ENCODE data around the gene CTXND1.

The CTXND1 gene

GRCh38 chr15:80270472-80270871, 18.5 kb upstream of the CTXND1 start:
- Histone ChIP-seq H3K9me3 (ENCODE audit: control insufficient read depth, insufficient read depth, low read length) (no peaks in the 10 kb centered on the region), H3K4me1 (ENCODE audit: insufficient read depth, low read length) (no peaks in the 10 kb centered on the region), H3K9ac (ENCODE audit: low read depth, low read length) (no peak overlapping the region), H3K36me3 (ENCODE audit: insufficient read depth, low read length) (no peaks in the 10 kb centered on the region)

GRCh38 chr15:80268101-80268500, 16.1 kb upstream of the CTXND1 start:
- Histone ChIP-seq H3K4me1 (ENCODE audit: insufficient read depth, low read length) (no peaks in the 10 kb centered on the region), H3K9ac (ENCODE audit: low read depth, low read length) (no peak overlapping the region), H3K9me3 (ENCODE audit: control insufficient read depth, insufficient read depth, low read length) (no peaks in the 10 kb centered on the region), H3K36me3 (ENCODE audit: insufficient read depth, low read length) (no peaks in the 10 kb centered on the region)

- no peaks in the 10 kb centered on the region for H3K36me3 ChIP-seq (ENCODE audit: insufficient read depth, low read length)
- no peaks in the 10 kb centered on the region for H3K9me3 ChIP-seq (ENCODE audit: control insufficient read depth, insufficient read depth, low read length)
- H3K4me1 ChIP-seq (ENCODE audit: insufficient read depth, low read length) = no peaks in the 10 kb centered on the region
- no peak overlapping the region for H3K9ac ChIP-seq (ENCODE audit: low read depth, low read length)
These were observed 15.6 kb upstream of the CTXND1 start for GRCh38 chr15:80267658-80268057.

- Histone ChIP-seq H3K36me3 (ENCODE audit: insufficient read depth, low read length) (no peaks in the 10 kb centered on the region), H3K9me3 (ENCODE audit: control insufficient read depth, insufficient read depth, low read length) (no peaks in the 10 kb centered on the region), H3K9ac (ENCODE audit: low read depth, low read length) (no peak overlapping the region), H3K4me1 (ENCODE audit: insufficient read depth, low read length) (no peaks in the 10 kb centered on the region)
These were observed 14.7 kb upstream of the CTXND1 start for GRCh38 chr15:80266745-80267144.

GRCh38 chr15:80266113-80266512, 14.1 kb upstream of the CTXND1 start:
- H3K9me3 ChIP-seq (ENCODE audit: control insufficient read depth, insufficient read depth, low read length) = no peaks in the 10 kb centered on the region
- no peaks in the 10 kb centered on the region for H3K36me3 ChIP-seq (ENCODE audit: insufficient read depth, low read length)
- H3K9ac ChIP-seq (ENCODE audit: low read depth, low read length) = no peak overlapping the region
- no peaks in the 10 kb centered on the region for H3K4me1 ChIP-seq (ENCODE audit: insufficient read depth, low read length)

- no peaks in the 10 kb centered on the region for H3K4me1 ChIP-seq (ENCODE audit: insufficient read depth, low read length)
- H3K9me3 ChIP-seq (ENCODE audit: control insufficient read depth, insufficient read depth, low read length) = no peaks in the 10 kb centered on the region
- no peaks in the 10 kb centered on the region for H3K36me3 ChIP-seq (ENCODE audit: insufficient read depth, low read length)
- H3K9ac ChIP-seq (ENCODE audit: low read depth, low read length) = no peak overlapping the region
These were observed 13.0 kb upstream of the CTXND1 start for GRCh38 chr15:80265021-80265420.

- no peaks in the 10 kb centered on the region for H3K9me3 ChIP-seq (ENCODE audit: control insufficient read depth, insufficient read depth, low read length)
- H3K4me1 ChIP-seq (ENCODE audit: insufficient read depth, low read length) = no peaks in the 10 kb centered on the region
- no peak overlapping the region for H3K9ac ChIP-seq (ENCODE audit: low read depth, low read length)
- H3K36me3 ChIP-seq (ENCODE audit: insufficient read depth, low read length) = no peaks in the 10 kb centered on the region
These were observed 12.0 kb upstream of the CTXND1 start for GRCh38 chr15:80264031-80264430.

GRCh38 chr15:80260551-80260950, 8.5 kb upstream of the CTXND1 start:
- Histone ChIP-seq H3K36me3 (ENCODE audit: insufficient read depth, low read length) (no peaks in the 10 kb centered on the region), H3K4me1 (ENCODE audit: insufficient read depth, low read length) (no peaks in the 10 kb centered on the region), H3K9ac (ENCODE audit: low read depth, low read length) (no peak overlapping the region), H3K9me3 (ENCODE audit: control insufficient read depth, insufficient read depth, low read length) (no peaks in the 10 kb centered on the region)

- H3K9ac ChIP-seq (ENCODE audit: low read depth, low read length) = no peak overlapping the region
- H3K9me3 ChIP-seq (ENCODE audit: control insufficient read depth, insufficient read depth, low read length) = no peaks in the 10 kb centered on the region
- H3K4me1 ChIP-seq (ENCODE audit: insufficient read depth, low read length) = no peaks in the 10 kb centered on the region
- H3K36me3 ChIP-seq (ENCODE audit: insufficient read depth, low read length) = no peaks in the 10 kb centered on the region
These were observed 8.0 kb upstream of the CTXND1 start for GRCh38 chr15:80259942-80260510.

GRCh38 chr15:80251428-80252120, 439 bp downstream of the CTXND1 start:
- Histone ChIP-seq H3K9me3 (ENCODE audit: control insufficient read depth, insufficient read depth, low read length) (no peaks in the 10 kb centered on the region), H3K36me3 (ENCODE audit: insufficient read depth, low read length) (no peaks in the 10 kb centered on the region), H3K9ac (ENCODE audit: low read depth, low read length) (peak overlapping the region; percentile 78; the same call in 1 of the 2 replicates), H3K4me1 (ENCODE audit: insufficient read depth, low read length) (no peaks in the 10 kb centered on the region)

GRCh38 chr15:80250614-80251427, 1.2 kb downstream of the CTXND1 start:
- H3K9me3 ChIP-seq (ENCODE audit: control insufficient read depth, insufficient read depth, low read length) = no peaks in the 10 kb centered on the region
- H3K36me3 ChIP-seq (ENCODE audit: insufficient read depth, low read length) = no peaks in the 10 kb centered on the region
- no peaks in the 10 kb centered on the region for H3K4me1 ChIP-seq (ENCODE audit: insufficient read depth, low read length)
- H3K9ac ChIP-seq (ENCODE audit: low read depth, low read length) = peak overlapping the region; percentile 78; the same call in 1 of the 2 replicates

- Histone ChIP-seq H3K4me1 (ENCODE audit: insufficient read depth, low read length) (no peaks in the 10 kb centered on the region), H3K36me3 (ENCODE audit: insufficient read depth, low read length) (no peaks in the 10 kb centered on the region), H3K9me3 (ENCODE audit: control insufficient read depth, insufficient read depth, low read length) (no peaks in the 10 kb centered on the region), H3K9ac (ENCODE audit: low read depth, low read length) (no peak overlapping the region)
These were observed 2.0 kb downstream of the CTXND1 start for GRCh38 chr15:80249973-80250372.

GRCh38 chr15:80247320-80247719, 4.7 kb downstream of the CTXND1 start:
- H3K9ac ChIP-seq (ENCODE audit: low read depth, low read length) = no peak overlapping the region
- H3K36me3 ChIP-seq (ENCODE audit: insufficient read depth, low read length) = no peaks in the 10 kb centered on the region
- no peaks in the 10 kb centered on the region for H3K4me1 ChIP-seq (ENCODE audit: insufficient read depth, low read length)
- H3K9me3 ChIP-seq (ENCODE audit: control insufficient read depth, insufficient read depth, low read length) = no peaks in the 10 kb centered on the region

- no peaks in the 10 kb centered on the region for H3K36me3 ChIP-seq (ENCODE audit: insufficient read depth, low read length)
- no peaks in the 10 kb centered on the region for H3K4me1 ChIP-seq (ENCODE audit: insufficient read depth, low read length)
- H3K9me3 ChIP-seq (ENCODE audit: control insufficient read depth, insufficient read depth, low read length) = no peaks in the 10 kb centered on the region
- H3K9ac ChIP-seq (ENCODE audit: low read depth, low read length) = no peak overlapping the region
These were observed 5.6 kb downstream of the CTXND1 start for GRCh38 chr15:80246425-80246894.

GRCh38 chr15:80242802-80243201, 9.2 kb downstream of the CTXND1 start:
- no peaks in the 10 kb centered on the region for H3K4me1 ChIP-seq (ENCODE audit: insufficient read depth, low read length)
- H3K9me3 ChIP-seq (ENCODE audit: control insufficient read depth, insufficient read depth, low read length) = no peaks in the 10 kb centered on the region
- H3K9ac ChIP-seq (ENCODE audit: low read depth, low read length) = no peak overlapping the region
- no peaks in the 10 kb centered on the region for H3K36me3 ChIP-seq (ENCODE audit: insufficient read depth, low read length)

All from ES-I3 (cell line).